GM18517 (cell line): ENCODE data around the gene CCDC157.
A peak's percentile ranks its signal among the peaks of the same experiment; 100 is the strongest.

ENCODE experiments used
- ATAC-seq: cut with Tn5 transposase; IDR thresholded peaks from one replicate; pipeline ENCODE4 v1.9.1; 2021; ENCODE audit warnings: mild to moderate bottlenecking, moderate library complexity; ENCODE audit not compliant: unreplicated experiment

Gene CCDC157

DNA sequence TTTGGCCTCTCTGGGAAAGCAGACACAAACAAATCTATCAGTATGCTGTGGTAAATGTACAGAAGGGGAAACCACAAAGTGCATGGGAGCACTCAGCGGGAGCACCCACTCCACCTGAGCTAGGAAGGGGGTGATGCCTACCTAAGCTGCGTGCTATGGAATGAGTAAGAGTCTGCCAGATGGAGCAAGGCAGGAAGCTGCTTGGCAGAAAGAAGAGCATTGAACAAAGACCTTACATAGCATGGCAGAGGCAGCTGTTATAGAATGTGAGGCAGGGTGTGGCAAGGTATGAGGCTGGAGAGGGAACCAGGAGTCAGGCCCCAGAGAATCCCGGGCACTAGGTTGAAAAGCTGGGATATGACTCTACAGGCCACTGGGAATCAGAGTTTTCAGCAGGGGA lies 55.0 kb downstream of the CCDC157 start:
- ATAC-seq = no peak

DNA sequence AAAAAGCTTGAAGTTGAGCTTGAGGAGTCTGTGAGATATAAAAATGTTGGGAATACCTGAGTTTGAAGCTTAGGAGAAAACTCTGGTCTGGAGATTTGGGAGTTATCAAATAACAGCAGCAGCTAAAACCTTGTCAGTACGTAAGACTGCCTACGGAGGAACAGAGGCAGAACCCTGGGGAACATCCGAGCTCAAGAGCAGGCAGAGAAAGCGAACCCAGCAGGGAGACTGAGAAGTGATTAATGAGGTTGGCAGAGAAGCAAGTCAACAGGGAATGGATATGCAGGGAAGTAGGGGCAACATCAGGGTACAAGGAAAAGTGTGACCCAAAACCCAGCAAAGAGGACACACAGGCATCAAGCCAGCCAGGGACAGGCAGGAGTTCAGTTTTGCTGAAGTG lies 56.2 kb downstream of the CCDC157 start:
- ATAC-seq = no peak

DNA sequence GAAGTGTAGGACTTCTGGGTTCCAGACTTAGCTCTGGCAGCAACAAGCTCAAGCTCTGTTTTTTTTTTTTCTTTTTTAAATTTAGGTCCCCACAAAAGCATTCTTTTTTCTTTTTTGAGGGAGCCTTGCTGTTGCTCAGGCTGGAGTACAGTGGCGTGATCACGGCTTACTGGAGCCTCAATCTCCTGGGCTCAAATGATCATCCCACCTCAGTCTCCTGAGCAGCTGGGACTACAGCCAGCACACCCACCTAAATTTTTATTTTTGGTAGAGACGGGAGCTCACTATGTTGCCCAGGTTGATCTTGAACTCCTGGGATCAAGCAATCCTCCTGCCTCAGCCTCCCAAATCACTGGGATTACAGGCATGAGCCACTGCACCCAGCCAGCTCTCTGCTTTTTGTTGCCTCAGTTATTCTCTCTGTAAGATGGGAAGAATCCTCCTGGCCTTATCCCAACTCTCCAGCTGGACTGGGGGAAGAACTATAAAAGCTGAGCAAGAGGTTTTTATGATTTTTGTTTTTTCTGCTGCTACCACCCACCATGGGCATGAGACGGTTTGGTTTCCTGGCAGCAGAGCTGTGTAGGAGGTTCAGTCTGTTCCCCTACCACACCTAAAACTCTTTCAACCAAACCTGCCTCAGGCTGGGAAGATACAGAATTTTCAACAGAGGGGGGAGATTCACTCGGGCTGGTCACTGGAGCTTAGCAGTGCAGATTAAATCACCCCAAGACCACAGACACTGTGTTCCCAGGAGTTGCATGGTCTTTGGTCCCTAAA lies 57.1 kb downstream of the CCDC157 start:
- no peak for ATAC-seq

DNA sequence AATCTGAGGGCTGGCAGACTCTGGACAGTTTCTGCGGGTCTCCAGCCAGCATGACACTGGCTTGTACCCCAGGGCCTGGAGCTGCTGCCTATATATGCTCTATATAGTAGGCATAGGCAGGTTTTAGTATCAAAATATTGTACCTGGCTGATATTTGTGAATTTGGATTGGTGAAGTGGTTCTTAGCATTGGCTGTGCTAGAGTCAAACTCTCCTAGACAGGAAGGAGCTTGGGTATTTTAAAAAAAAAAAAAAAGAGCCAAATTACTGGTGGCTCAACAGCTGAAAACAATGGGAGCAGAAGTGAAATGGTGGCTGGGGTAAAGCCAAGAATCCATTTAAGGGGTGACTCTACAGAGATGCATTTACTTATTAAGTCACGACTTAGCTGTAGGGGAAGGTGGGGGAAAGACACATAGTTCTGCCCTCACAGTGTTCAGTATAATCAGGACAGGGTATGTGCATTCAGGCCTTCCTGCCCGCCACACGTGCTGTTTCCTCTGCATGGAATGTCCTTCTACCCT lies 57.8 kb downstream of the CCDC157 start:
- ATAC-seq = no peak

DNA sequence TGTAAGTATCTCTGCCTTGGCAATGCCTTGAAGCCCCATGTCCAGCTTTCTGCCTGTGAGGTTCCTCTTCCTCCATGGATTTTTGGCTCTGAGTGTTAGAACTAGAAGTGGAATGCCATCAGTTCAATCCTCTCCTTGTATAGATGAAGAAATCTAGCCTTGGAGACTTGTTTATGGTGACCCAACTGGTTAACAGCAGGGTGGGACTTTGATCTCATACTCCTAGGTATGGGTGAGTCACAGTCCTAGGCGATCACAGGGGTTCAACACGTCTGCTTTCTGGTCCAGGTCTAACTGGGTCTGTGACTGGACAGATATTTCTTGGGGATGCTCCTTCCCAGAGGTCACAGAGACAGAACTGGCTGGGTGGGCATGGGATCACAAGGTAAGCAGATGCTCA lies 59.6 kb downstream of the CCDC157 start:
- ATAC-seq = no peak

DNA sequence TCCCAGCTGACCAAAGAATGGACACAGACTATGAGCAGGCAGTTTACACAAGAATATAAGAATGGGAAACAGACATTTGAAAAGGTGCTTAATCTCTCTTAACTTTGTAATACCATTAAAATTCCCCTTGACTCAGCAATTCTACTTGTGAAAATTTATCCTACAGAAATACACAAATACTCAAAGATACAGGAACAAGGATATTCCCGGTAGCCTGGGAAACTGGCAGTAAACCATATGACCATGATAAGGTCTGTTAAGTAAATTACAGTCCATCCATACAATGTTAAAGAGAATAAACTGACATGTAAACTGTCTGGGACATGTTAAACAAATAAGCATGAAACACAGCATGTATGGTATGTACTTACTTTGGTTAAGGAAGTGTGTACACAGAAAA lies 60.0 kb downstream of the CCDC157 start:
- ATAC-seq = no peak

DNA sequence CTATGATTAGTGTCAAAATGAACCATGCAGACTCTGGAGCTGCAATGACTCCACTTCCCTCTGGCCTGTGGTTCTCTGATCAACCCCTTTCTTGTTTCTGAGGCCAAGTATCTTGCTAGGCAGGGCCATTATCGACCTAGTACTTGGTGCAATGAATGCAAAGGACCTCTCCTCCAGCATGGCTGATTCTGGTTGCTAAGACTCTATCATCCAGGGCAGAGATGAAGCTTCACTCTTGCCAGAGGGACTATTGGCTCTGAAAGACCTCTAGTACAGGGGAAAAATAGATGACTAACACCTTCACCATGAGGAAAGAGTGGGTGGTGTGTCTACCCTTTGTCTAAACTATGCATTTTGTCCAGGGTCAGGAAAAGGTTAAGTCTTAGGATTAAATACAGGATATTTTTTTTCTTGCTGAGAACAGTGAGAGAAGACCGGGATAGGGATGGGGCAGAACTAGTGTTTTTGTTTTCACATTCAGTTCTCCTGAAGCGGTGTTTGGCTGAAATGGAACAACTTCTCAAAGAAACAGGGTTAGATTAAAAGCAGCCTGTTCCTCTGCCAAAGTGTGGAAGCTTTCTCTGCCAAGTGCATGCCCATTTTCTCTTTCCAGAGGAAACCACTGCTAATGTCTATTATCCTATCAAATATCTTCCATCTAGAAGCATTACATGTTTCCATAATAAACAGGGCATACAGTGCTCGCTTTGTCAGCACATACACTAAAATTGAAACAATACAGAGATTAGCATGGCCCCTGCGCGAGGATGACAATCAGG lies 63.7 kb downstream of the CCDC157 start:
- no peak for ATAC-seq

DNA sequence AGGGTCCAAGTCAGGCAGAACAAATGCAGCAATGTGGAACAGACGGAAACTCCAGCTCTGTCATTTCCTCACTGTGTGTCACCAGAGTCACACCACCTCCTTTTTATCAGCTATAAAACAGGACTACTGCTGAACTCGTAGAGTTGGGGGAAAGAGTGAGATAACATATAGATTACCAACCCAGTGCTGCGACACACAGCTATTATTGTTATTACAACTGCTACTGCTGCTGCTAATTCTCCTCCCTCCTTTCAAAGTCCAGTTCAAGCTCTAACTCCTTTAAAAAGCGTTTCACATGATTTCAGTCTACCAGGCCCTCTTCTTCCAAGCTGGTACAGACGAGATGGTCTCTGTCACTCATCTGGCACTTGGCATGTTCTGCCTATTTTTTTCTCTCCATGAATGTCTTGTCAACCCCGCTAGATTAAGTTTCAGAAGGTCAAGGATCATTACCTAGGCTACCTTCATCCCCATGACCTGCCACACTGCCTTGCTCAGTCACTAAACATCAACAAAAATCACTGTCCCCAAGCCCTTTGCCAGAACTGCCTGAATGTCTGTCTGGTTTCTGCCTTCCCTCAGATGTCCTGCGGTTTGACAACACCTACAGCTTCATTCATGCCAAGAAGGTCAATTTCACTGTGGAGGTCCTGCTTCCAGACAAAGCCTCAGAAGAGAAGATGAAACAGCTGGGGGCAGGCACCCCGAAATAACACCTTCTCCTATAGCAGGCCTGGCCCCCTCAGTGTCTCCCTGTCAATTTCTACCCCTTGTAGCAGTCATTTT lies 65.1 kb downstream of the CCDC157 start:
- ATAC-seq = no peak

DNA sequence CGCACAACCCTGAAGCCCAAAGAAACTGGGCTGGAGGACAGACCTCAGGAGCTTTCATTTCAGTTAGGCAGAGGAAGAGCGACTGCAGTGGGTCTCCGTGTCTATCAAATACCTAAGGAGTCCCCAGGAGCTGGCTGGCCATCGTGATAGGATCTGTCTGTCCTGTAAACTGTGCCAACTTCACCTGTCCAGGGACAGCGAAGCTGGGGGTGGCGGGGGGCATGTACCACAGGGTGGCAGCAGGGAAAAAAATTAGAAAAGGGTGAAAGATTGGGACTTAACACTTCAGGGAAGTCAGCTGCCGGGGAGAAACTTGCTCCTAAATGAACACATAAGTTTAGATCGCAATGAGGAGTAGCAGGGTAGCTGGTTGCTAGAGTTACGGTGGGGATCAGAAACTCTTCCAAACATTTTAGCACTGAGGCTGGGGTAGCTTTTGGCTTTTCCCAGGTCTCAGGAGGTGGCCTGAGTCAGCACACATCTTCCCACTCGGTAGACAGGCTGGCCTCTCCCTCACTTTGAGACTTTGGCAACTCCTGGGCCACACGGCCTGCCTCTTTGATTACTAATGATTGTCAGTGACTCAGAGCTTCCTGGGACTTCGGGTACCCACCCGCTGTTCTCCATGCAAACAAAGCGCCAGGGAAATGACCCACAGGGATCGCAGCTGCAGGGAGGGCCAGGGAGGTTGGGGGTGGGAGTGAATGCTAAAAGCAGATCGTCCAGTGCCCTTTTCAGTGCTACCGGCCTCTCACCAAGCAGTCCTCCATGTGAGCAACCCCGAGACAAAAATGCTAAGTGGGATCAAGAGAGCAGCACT lies 65.9 kb downstream of the CCDC157 start:
- no peak for ATAC-seq

DNA sequence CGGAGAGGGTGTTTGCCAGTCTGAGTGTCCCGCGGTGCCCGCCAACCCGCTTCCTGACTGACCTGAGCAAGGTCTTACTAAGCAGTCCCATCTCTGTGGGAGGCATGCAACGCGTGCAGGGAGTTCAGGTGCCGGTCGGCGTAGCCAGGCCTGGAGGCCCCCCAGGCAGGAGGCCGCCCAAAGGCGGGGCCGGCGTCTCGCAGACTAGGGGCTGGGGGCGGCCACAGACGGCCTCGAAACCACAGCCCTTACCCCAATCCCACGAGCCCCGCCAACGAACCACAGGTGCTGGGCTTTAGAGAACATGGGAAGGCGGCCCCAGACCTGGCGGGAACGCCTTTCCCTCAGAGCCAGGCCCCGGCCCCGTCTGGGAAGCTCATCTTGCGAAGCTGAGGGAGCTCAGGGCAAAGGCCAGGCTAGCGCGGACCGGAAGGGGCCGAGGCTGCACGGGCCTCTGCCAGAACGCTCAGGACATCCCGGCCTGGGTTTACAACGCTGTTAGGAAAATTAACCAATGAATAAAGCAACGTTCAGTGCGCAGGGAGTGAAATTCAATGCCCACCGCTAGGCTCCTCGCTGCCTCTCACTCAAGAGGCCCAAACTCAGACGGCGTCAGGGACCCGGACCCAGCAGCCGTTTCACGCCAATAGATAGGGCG lies 66.6 kb downstream of the CCDC157 start:
- ATAC-seq = peak; percentile 30

DNA sequence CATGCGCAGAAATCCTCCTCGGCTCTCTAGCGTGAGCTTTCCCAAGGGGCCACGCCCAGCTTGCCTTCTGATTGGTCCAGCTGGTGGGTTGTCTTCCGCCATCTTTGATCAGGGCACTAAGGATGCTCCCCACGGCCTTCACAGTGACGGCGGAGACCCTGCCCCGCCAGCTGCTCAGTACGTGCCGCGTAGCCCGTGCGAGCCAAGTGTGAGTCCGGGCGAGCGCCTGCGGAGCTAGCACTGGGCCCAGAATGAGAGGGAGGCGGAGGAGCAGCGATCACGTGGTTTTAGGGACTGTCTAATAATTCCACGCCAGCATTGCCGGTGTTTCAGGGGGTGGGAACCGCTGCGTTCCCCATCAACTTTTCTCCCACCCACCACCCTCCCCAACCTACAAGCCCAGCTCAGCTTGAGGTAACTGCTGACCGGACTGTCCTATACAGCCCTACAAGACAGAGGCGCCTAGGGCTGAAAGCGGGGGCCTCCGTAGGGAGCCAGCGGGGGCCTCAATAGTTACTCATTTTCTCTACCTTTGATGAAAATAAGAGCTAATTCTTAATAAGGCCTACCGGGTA lies 67.2 kb downstream of the CCDC157 start:
- peak; percentile 75 for ATAC-seq

DNA sequence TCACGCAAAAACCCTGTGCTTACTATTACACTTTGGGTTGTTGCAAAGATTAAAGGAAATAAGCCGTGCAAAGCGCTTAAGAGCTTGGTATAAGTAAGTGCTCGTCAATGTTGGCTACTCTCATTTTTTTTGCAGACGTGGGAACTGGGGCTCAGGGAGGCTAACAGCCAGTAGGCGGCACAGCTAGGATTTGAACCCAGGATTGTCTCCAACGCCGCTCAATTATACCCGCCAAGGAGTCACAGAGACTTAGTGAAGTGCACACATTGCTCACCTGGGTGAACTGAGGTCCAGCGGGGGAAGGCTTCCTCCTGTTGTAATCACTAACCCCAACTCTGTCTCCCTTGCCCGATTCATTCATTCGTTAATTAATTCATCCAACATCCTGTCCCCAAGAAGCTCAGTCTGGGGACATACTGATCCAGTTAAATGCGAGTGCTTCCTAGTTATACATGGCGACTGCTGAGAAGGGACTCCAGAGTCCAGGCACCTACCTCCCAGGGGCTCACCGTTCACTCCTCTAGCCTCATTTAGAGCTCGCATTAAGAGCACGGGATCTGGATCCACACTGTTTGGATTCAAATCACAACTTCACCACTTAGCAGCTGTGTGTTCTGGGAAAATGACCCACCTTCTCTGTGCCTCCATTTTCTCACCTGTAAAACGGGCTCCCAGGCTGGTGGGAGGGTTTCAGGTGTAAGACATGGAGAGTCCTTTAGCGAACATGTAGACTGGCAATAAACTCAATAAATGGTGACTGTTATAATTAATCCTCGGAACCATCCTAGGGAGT lies 67.9 kb downstream of the CCDC157 start:
- no peak for ATAC-seq

DNA sequence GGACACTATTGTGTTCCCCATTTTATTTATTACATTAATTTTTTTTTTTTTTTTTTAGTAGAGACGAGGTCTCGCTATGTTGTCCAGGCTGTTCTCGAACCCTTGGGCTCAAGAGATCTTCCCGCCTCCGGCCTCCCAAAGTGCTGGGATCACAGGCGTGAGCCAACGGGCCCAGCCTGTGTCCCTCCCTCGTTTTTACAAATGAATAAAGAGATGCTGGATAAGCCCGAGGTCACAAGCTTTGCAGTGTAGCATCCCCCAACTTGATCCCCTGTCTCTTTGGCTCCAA lies 68.5 kb downstream of the CCDC157 start:
- ATAC-seq = no peak

DNA sequence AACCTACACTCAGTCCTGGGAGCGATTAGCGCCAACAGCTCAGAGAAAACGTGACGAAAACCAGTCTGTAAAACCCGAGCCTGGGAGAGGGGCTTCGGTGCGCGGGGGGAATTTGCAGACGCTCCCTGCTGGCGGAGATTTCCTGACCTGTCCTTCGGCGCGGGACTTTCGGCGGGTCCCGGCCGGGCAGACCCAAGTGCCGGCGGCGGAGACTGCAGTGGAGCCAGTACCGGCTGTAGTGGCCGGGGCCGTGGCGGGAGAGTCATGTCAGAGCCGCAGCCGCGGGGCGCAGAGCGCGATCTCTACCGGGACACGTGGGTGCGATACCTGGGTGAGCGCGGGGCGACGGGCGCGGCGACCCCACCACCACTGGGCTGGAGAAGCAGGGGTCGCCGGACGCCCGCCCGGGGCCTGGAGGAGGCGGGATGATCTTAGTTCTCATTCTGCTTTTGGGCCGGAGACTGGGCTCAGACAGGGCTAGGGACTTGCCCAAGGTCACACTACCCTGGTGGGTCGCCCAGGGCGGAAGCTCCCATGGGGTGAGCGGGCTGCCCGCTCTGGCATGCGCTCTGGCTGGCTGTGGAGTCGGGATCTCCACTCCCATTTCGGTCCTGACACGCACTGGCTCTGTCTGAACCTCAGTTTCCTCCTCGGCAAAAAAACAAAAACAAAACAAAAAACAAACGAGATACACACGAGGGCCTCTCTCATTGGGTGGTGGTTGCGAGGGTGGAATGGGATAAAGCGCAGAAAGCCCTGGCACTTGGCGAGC lies 69.0 kb downstream of the CCDC157 start, which contains the start of gene MTFP1:
Gene MTFP1 (plus strand): TSS at position 153 of the 772 bp plus-strand sequence. CDS start 112 bp downstream, at position 265.
- ATAC-seq = no peak
